Stimulated activated CD4-positive, alpha-beta T cell treated with anti-CD3 and anti-CD28 coated beads, Interleukin-1b, Interleukin-23, amount 100 ng/mL, for 24 hours (primary cell): ENCODE data around the gene SLCO6A1.
"Not testable (repeated sequence)": the region's sequence is repeated elsewhere in the genome, so short reads cannot be mapped to it uniquely, and the experiment has no call there.

Experiments
- DNase-seq, 4 experiments: peaks; one replicate each; pipeline ENCODE4 v3.0.0-alpha.2; 2020; ENCODE audit warnings: low read depth in 4 of 4, low spot score in 1 of 4

SLCO6A1 gene, protein sequence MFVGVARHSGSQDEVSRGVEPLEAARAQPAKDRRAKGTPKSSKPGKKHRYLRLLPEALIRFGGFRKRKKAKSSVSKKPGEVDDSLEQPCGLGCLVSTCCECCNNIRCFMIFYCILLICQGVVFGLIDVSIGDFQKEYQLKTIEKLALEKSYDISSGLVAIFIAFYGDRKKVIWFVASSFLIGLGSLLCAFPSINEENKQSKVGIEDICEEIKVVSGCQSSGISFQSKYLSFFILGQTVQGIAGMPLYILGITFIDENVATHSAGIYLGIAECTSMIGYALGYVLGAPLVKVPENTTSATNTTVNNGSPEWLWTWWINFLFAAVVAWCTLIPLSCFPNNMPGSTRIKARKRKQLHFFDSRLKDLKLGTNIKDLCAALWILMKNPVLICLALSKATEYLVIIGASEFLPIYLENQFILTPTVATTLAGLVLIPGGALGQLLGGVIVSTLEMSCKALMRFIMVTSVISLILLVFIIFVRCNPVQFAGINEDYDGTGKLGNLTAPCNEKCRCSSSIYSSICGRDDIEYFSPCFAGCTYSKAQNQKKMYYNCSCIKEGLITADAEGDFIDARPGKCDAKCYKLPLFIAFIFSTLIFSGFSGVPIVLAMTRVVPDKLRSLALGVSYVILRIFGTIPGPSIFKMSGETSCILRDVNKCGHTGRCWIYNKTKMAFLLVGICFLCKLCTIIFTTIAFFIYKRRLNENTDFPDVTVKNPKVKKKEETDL

DNA sequence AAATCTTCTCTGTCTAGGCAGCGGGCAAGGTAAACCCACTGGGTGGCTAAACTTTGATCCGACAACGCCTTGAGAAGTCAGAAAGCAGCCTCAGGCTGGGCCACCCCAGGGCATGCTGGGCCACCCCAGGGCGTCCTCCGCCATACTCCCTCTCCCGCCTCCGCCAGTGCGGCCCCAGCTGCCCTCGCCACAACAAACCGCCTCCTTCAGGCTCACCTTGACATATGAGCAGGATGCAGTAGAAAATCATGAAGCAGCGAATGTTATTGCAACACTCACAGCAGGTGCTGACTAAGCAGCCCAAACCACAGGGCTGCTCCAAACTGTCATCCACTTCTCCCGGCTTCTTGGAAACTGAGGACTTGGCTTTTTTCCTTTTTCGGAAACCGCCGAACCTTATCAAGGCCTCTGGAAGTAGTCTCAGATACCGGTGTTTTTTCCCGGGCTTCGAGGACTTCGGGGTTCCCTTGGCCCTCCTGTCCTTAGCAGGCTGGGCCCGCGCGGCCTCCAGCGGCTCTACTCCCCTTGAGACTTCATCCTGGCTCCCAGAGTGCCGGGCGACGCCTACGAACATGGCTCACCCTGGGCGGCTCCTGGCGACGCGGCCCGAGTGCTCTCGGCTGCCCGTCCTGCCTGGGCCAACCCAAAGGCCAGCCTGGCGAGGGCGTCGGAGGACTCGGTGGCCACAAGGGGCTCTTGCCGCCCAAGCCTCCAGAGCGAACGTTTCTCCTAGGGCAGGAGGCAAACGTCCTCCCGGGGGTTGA, at the start of gene SLCO6A1:
TSS of gene SLCO6A1 (minus strand) at position 731 of the 764 bp plus-strand sequence. CDS start at position 574, 157 bp downstream.
- DNase-seq, result no peak

DNA sequence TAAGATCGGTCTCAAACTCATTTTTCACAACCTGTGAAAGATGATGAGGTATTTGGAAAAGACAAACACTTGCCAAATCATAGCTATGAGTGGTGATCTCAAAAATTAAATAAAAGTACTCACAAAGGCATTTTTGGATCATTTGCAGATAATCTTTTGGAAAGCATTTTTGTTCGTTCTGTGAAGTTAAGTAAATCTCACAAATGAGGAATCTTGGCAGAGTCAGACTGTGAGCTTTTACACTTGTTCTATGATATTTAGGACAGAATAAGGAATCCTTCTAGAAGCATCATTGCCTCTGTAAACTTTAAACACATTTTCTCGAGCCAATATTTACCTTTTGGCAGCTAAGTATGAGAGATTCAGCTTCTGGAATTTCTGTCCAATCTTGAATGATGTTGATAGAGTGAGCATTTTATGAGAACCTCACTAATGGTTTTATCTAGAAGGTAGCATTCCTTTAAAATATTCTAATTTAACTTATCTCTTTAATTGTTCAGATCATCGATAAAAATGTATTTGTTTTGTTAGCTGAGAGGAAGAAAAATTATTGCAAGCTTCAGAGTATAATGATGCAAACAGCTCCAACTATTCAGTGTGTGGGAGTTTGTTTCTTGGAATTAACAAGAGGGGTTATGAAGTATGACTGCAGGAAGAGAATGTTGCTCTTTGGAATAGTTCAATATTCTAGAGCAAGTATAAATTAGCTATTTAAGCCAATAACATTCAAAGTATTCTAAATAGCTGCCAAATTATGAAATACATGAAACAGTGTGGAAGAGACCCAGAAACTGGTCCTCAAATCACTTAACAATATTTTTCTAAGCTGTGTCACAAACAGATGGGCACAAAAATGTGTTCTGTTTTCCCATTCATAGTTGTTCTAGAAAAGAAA, 48.6 kb upstream of the SLCO6A1 start:
- no peak for DNase-seq

DNA sequence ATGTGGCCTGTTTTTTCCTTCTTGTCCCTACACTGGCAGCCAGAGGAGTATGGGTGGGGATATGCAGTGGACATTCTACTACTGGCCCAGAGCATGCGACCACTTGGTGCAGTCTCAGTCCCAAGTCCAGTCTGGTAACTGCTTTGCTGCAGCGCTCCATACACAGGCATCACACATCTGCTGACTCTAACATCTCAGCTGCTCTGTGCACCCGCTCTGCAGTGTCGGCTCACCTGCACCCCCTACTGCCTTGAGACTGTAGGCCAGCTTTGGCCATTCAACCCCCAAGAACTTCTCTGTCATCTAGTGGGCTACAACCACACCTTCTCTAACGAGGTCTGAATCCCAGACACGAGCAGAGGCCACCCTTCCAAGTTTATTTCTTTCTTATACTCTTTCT, 46.4 kb upstream of the SLCO6A1 start:
- no peak for DNase-seq

DNA sequence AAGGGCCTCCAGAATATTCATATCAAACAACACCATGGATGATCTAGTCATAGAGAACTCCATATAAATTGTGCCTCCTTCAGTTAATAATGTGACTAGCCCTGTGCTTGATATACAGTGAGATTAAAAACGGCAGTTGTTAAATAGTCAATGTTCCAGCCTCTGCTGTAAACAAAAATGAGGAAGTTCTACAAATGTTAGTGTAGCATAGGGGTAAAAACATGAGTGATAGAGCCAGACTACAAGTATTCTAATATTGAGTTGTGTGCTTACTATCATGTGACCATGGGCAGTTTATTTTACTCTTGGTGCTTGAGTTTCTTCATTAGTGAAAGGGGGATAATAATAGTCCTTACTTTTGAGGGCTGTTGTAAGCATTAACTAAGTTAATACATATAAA, 43.3 kb upstream of the SLCO6A1 start:
- no peak for DNase-seq

DNA sequence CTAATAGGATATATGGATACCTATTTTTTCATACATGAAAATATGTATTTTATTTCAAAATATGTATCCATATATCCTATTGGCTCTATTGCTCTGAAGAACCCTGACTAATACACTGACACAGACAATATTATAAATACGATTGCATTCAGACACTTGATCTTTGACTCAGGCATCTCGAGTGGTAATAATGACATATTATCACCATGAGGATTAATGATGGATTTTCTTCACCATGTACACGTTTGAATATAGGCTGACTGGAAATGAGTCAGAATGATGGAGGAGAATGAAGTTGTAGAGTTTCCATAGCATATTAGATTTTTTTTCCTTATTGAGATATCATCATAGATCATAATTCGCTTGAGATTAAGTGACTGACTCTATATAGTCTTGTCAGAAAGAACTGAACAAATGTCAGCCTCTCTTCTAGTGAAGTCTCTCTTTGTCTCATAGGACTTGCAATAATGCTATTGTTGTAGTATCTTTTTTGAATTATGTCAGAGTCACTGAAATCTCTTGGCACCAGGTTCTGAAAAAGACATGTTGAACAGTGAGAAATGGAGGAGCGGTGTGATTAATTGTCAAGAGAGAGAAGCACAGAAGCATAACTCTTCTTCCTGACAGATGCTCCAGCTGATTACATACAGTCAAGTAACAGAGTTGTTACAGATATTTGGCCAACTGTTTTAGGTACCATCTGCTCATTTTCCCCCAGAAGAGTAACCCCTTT, 41.4 kb upstream of the SLCO6A1 start:
- no peak for DNase-seq

DNA sequence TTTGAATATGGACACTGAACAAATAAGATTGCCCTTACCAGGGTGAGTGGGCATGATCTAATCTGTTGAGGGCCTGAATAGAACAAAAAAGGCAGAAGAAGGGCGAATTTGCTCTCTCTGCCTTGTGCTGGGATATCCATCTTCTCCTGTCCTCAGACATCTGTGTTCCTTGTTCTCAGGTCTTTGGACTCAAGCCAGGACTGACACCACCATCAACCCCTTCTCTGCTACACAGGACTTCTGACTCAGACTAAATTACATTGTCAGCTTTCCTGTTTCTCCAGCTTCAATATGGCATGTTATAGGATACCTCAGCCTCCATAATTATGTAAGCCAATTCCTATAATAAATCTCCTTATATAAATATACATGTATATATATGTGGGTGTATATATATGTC, 40.8 kb upstream of the SLCO6A1 start:
- DNase-seq, result no peak

DNA sequence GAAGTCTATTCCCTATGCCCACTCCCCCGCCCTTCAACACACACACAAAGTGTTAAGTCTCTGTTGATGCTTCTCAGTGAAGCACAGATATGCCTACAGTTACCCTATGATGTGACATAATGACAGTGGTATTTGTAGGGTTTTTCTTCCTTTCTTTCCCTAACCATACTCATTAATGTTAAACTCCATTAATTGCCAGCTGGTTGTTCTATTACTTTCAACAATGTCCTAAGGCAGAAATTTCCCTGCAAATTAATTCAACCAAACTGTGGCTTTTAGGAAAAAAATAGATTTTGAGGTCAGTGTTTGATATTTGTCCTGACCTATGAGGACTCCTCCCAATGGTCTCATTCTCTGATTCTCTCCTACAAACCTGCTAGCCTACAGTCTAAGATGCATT, 38.2 kb upstream of the SLCO6A1 start:
- no peak for DNase-seq

DNA sequence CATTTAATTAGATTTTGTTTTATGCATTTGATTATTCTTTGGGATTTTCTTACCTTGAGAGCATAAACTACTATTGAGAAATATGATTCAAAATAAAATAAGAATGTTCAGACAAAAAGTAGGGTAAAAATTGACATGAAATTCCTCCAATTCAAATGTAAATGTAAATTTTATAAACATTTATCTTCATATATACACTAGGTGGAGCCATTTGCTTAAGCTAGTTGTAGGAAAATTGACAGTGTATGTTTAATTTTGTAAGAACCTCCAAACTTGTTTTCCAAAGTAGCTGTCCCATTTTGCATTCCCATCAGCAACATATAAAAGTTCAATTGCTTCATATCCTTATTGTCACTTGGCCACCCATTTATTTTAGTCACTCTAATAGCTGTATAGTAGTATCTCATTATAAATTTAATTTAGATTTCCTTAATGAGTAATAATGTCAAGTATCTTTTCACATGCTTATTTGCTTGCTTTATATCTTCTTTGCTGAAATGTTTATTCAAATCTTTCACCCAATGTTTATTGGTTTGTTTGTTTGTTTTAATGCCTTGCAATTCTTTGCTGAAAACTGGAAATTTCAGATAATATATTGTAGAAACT, 37.6 kb upstream of the SLCO6A1 start:
- no peak for DNase-seq

DNA sequence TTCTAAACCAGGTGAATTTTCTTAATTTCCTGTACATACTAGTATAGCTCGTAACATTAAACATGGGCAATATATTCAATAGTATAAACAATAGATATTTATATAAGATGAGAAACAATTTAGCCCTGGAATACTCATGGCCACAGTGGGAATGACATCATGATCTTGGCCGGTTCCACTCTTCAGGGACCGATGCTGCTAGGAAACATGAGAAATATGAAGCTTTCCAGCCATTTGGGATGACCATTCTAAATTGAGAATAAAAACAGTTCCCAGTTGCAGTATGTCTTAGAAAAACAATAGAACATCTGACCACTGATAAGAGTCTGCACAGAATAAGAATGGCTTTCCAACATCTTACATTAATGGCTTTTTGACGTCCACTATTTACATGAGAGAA, 33.3 kb upstream of the SLCO6A1 start:
- no peak for DNase-seq

DNA sequence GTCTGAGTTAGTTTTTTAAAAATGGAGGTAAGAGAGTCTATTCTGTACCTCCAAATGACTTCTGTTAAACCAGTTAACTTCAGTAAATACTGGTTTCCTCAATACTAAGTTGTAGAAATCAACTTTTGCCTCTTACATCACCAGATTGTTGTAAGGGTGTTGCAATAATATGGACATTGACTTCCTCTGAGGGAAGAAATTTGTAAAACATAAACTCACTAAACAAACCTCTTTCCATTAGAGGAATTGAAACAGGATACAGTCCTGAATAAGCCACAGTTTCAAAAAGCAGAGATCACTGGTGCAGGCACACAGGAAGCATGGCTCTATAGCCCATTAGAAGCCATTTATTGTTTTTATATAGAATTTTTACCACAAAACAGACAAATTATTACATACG, 32.7 kb upstream of the SLCO6A1 start:
- DNase-seq, result no peak

DNA sequence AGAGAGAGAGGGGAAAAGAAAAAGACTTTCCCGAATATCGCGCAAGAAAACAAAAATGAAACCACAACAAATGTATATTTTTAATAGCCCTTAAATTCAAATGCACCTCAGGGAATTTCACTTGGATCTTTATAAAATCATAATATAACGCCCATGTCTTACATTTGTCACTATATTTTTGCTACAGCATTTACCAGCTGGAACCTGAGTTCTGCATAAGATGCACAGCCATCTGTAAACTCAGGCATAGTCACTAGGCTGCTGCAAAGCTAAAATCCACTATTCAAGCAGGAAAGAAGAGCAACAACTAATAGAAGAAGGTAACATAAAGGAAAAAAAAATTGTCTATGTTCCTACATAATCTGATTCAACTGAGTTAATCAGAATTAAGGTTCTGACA, 30.6 kb upstream of the SLCO6A1 start:
- no peak for DNase-seq

DNA sequence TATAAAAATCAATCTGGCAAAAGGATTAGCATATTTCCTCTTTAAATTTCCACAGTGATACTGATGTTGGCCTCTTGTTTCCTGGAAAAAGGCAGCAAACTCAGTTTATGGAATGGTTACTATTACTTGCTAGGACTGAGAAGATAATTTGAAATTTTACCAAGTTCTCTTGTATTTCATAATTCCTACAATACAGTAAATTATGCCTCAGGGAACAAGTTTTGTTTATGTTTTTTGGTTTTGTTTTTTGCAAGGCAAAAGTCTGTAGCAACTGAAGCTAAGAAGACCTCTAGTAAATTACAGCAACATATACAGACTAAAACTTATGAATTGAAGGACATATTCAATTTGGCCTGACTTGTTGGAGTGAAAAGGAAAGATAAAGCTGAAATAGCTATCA, 30.2 kb upstream of the SLCO6A1 start:
- no peak for DNase-seq

DNA sequence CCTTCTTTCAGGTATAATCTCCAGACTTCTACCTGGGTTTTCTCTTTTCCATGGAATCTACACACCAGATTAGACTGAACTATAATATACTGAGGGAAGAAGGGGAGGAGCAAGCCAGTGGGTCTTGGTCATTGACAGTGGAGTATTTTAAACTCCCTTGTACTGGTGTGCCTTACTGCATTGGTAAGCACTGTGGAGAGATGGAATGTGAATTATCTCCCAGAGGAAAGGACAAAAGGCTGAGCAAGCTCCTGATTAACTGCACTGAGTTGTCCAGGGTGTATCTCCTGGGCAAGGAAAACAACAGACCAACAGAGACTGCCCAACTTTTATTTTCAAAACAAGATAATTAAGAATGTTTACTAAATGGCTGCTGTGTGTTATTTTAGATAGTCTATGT, 29.8 kb upstream of the SLCO6A1 start:
- no peak for DNase-seq

DNA sequence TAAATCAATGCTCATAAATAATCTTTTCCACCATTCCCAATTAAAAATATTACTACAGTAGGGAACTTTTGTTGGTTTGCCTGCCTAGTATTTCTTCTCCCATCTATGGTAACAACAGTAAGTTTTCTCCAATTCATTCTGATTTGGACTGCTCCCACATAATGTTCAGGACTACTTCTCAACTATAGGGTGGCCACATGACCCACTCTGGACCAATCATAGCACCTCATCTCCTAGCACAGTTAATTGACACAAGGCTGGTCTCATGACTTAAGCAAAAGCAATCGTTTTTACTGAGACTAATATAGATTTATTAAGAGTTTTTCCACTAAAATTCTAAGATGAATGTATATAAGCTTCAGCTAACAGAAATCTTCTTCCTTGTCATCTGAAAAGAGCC, 28.7 kb upstream of the SLCO6A1 start:
- no peak for DNase-seq

DNA sequence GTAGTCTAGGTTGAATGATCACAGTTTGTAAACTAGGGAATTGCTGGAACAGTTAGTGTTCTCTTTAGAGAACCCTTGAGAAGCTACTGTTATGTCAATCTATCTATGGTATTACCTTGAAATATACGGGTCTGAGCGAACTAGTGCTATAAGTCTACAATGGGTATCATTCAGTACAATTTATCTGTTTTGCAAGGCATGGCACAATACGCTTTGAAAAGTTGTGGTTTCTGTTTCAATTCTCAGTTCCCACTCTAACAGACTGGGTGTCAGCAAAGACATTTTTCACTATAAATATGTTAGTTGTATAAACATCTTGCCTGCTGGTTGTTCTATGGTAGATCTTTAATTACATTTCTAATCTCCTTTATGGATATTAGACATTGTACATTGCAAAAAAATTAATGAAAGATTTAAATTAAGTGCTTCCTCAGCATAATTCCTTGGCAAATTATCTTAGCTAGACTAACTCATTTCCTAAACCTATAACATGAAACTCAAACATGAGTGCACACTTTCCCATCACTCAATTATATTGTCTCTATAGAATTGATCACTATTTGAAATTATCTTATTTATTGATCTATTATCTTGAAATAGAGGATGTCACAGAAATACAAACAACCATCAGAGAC, 24.9 kb upstream of the SLCO6A1 start:
- DNase-seq, result no peak

DNA sequence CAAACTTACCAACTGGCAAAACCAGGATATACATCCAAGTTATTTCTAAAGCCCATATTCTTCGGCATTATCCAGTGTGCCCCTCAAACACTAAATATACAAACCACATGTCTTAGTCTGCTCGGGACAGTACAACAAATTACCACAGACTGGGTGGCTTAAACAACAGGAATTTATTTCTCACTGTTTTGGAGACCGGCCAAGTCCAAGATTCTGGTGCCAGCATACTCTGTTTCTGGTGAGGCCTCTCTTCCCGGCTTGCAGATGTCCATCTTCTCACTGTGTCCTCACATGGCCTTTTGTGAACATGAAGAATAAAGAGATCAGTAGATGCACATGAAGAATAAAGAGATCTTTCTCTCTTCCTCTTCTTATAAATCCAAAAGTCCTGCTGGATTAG, 12.9 kb upstream of the SLCO6A1 start:
- no peak for DNase-seq

DNA sequence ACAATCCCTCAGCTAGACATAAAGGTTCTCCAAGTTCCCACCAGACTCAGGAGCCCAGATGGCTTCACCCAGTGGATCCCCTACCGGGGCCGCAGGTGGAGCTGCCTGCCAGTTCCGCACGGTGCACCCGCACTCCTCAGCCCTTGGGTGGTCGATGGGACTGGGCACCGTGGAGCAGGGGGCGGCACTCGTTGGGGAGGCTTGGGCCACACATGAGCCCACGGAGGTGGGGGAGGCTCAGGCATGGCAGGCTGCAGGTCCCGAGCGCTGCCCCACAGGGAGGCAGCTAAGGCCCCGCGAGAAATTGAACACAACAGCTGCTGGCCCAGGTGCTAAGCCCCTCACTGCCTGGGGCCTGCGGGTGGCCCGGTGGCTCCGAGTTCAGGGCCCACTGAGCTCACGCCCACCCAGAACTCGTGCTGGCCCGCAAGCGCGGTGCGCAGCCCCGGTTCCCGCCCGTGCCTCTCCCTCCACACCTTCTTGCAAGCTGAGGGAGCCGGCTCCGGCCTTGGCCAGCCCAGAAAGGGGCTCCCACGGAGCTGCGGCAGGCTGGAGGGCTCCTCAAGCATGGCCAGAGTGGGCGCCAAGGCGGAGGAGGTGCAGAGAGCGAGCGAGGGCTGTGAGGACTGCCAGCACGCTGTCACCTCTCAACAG, 7.4 kb downstream of the SLCO6A1 start:
- DNase-seq, result not testable (repeated sequence)

DNA sequence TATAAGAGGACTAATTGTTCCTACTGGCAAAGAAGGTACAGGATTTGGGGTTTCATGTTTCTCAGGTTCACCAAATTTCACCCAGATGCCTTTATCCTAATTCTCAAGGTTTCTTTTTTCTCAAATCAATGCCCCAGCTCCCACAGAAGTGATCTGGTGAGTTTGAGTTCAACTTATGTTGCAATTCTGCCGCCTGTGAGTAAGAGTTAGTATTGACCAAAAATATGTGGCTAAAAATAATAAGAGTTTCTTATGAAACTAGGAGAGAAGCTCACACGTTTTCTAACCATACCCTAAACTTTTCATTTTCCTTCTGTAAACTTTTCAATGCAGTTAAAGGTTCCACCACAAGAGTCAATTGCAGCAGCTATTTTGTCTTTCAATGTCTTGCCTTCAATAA, 15.1 kb downstream of the SLCO6A1 start:
- DNase-seq, result no peak
